GM18868 (cell line): ENCODE data around the gene ZBTB4.

Experiments used
- ATAC-seq: cut with Tn5 transposase; IDR thresholded peaks from one replicate; pipeline ENCODE4 v1.9.1; 2021; ENCODE audit warnings: mild to moderate bottlenecking, moderate library complexity; ENCODE audit not compliant: unreplicated experiment

Gene ZBTB4

GRCh38 chr17:7479213-7480088 is at the start of gene ZBTB4:
TSS of gene ZBTB4 (minus strand) at chr17:7479631. CDS start at chr17:7466801, 12,830 bp downstream.
- ATAC-seq = no peak

GRCh38 chr17:7528842-7529241 is 49.4 kb upstream of the ZBTB4 start:
- no peak for ATAC-seq

GRCh38 chr17:7523033-7523432 is 43.6 kb upstream of the ZBTB4 start:
- no peak for ATAC-seq

- no peak for ATAC-seq
These were observed 36.6 kb upstream of the ZBTB4 start for GRCh38 chr17:7515911-7516610.

- ATAC-seq = no peak
These were observed 34.5 kb upstream of the ZBTB4 start for GRCh38 chr17:7513850-7514419.

- ATAC-seq = no peak
These were observed 33.6 kb upstream of the ZBTB4 start for GRCh38 chr17:7512824-7513540.

GRCh38 chr17:7512105-7512504 is 32.7 kb upstream of the ZBTB4 start:
- ATAC-seq = no peak

- no peak for ATAC-seq
These were observed 31.7 kb upstream of the ZBTB4 start for GRCh38 chr17:7511108-7511507.

GRCh38 chr17:7509937-7510336 is 30.5 kb upstream of the ZBTB4 start:
- no peak for ATAC-seq

GRCh38 chr17:7508846-7509245 is 29.4 kb upstream of the ZBTB4 start:
- ATAC-seq = no peak

- no peak for ATAC-seq
These were observed 28.7 kb upstream of the ZBTB4 start for GRCh38 chr17:7508145-7508544.

GRCh38 chr17:7503521-7503920 is 24.1 kb upstream of the ZBTB4 start:
- ATAC-seq = no peak

- no peak for ATAC-seq
These were observed 23.6 kb upstream of the ZBTB4 start for GRCh38 chr17:7502987-7503386.

GRCh38 chr17:7502171-7502847 is 22.9 kb upstream of the ZBTB4 start:
- ATAC-seq = no peak

- ATAC-seq = no peak
These were observed 22.3 kb upstream of the ZBTB4 start for GRCh38 chr17:7501729-7502128.

- ATAC-seq = no peak
These were observed 19.7 kb upstream of the ZBTB4 start for GRCh38 chr17:7499161-7499560.

GRCh38 chr17:7497636-7498035 is 18.2 kb upstream of the ZBTB4 start:
- no peak for ATAC-seq

- no peak for ATAC-seq
These were observed 17.8 kb upstream of the ZBTB4 start for GRCh38 chr17:7497228-7497627.

GRCh38 chr17:7496470-7497183 is 17.2 kb upstream of the ZBTB4 start:
- ATAC-seq = no peak

GRCh38 chr17:7495906-7496434 is 16.5 kb upstream of the ZBTB4 start:
- no peak for ATAC-seq
